Right lung (tissue), 5 donors: Measurements from ENCODE around the gene FILIP1L. TPM values are rescaled to one million over a fixed set of nuclear protein-coding genes. Genes with fewer than 3 reads are reported as not detected.

Experiments used
- DNase-seq, 2 donors: peaks; one replicate each; pipeline ENCODE4 v3.0.0-alpha.2; 2013
- polyA plus RNA-seq, 5 donors: library from polyadenylated mRNA; unstranded; fragments of 120-200 nt; gene quantifications; one replicate each; pipeline versions ENCODE4 v1.2.1 to v1.2.3, GENCODE V29; 2013; ENCODE audit warnings: inconsistent platforms in 1 of 5, low replicate concordance in 1 of 5; ENCODE audit not compliant: insufficient read length in 5 of 5, insufficient read depth in 1 of 5

Gene FILIP1L
- polyA plus RNA-seq, 5 donors: 10.5 to 19.9 (median 14.9) TPM

DNA sequence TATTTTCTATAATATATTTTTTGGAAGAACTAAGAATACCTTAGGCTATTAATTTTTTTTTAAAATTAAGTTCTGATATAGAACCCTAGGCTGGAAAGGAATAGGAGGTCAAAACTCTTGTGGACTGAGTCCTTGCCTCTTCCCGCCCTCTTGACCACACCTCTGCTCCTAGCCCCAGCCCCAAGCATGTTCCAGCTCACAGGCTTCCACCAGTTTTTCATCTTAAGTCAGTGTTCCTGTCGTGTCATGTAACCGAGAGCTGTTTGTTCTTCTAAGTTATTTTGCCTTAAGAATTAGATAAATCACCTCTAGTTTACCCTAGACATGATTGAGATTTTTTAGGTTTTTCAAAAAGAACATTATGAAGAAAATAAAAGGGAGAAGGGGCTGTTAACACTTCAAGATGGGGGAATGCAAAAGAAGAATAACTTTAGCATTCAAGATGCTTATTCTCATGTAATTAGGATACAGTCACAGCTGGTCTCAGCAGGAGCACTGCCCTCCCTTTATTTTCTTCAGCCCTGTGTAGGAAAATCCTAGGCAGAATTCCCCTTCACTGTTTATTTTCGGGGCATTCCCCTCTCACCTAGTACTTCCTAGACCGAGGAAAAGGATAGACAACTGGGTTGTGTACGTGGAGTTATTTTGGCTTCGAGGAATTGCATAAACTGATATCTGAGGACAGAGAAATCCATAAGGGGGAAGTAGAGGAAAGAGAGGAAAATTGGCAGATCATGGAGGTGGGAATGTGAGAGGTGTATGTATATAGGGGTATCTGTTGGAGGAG lies 186.4 kb downstream of the FILIP1L start:
- DNase-seq: no peak

DNA sequence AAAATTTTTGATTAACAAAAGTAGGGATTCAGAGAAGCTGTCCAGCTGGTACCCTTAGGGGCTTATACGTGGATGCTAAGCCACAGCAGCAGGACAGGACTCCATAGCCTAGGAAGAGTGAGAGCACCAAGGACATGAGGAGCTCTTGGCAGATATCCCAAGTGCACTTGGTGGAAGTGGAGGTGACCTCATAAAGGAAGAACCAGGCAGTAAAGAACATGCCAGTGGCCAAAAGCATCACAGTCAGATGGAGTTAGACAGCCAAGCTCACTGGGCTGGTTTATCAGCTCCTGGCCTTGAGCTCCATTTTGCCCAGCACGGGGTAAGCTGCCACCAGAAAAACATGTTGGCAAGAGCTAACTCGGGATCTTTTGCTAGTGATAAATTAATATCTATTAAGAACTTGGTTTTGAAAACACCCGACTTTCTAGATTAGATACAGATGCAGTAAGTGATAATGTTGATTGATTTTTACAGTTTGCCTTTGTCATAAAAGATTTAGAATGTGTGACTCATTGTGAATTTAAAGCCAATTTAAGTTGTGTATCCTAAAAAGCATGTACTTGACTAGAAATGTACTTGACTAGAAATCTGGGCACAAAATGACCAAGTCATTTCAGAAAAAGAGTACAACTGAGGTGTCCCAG lies 188.6 kb downstream of the FILIP1L start:
- DNase-seq: peak in 1 of 2 donors; percentile 41

DNA sequence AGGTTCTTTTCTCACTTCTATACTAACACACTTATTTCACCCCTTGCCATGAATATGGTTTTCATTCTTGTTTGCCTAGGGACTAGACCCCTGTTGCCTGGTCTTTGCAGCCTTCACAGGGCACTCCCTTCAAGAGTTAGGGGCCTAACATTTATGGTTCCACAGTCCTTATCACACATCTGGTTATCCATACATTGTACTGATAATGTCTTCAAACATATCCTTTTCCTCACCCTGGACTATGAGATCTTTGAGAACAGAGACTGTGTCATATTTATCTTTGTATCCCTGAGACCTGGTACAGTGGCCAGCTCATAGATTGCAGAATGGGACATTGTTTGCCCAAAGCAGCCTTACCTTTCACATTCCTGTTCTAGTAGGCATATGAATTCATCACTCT lies 190.4 kb downstream of the FILIP1L start:
- no peak for DNase-seq

DNA sequence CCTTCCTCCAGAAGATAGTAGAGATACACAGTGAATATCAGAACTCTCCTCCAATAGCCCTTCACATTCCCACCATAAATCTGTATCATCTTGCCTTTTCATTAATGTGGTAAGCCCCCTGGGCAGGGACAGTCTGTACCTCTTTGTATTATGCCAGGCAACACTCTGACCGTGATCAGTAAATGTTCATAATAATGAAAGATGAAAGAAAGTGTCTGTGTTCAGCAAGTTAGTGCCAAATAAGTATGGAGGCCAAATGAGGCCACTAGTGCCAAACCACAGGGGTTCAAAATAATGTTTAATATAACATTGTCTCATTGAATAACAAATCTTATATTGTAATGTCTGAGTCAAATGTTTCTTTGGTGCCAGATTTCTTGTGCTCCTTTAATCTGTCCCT lies 192.3 kb downstream of the FILIP1L start:
- DNase-seq: no peak

DNA sequence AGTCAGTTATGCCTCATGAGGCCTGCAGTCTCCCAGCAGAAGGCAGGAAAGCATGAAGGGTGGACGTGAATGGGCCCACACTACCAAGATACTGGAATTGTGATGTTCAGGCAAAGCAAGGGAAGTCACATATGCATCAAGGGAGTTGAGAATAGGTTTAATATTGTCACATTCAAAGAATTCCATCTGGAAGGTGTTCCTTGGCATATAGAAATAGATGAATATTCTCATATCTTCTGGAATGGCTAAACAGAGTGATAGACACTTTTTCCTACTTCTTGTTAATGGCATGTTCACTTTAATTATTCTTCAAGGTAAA lies 193.0 kb downstream of the FILIP1L start:
- DNase-seq: no peak

DNA sequence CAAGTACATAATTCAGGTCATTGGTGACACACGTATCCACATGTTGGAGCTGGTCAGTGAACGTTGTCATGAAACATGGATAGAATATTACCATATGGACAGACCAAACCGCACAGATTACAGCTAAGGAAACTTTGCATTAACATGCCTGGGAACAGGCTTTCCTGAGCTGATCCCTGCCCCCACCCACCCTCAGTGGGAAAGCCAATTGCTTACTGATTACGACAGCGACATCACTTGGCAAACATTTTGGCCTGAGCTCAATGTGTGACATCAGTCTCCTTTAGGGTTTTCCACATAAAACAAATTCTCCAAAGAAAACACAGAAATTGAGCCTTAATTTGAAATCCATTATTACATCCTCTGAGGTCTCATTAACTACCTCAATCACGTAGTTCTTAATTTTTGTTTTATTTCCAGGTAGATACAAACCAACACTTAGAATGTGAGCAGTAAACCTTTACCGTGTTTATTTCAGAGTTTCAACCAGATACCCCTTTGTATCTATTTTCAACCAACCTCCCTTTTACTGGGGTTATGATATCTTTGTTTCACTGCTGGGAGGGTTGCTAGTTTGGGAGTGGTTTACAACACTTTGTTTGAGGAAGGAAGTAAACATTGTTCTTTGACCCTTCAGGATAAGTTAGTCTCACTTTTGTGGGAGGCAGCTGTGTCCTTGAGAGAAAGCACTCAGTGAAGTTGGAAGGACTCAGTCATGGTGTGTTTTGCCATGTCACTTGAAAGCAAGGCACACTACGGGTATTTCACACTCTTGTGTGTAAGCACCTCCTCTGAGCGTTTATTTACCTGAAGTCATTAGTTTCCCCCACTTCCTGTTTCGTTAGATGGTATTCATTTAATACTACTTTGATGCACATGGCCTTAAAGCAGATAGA lies 193.6 kb downstream of the FILIP1L start:
- DNase-seq: peak; percentile 50 to 54

DNA sequence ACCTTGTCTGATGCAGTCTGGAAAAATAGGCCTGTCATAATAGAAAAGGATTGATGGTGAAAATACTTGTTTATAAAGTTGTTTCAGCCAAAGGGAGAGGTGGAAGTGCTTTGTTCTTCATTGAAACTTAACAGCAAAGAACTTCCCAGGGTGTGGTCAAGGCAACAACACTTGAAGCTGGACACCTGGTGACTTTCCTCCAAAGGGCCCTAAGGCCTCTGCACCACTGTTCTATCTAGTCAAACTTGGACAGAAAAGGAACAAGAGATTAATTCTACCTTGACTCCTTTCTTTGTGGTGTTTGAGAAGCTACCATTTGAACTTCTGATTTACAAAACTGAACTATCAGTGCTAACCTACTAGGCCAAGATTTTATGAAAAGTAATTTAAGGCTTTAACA lies 194.6 kb downstream of the FILIP1L start:
- DNase-seq: no peak

DNA sequence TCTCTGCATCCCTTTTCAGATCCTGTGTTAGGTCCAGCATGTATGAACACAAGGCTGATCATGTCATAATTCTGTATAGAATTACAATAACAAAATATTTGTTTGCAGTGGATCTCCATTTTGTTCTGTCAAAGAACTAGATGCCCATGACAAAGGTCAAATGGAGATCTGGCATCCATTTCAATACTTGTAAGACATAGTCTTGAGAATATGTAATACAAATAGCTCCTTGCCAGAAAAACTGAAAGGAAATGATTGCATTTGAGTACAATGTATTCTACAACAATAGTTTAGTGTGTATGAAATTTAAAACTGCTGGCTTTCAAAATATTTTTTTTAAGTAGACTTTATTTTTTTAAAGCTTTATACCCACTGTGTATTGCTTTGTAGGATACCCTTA lies 195.6 kb downstream of the FILIP1L start:
- no peak for DNase-seq

DNA sequence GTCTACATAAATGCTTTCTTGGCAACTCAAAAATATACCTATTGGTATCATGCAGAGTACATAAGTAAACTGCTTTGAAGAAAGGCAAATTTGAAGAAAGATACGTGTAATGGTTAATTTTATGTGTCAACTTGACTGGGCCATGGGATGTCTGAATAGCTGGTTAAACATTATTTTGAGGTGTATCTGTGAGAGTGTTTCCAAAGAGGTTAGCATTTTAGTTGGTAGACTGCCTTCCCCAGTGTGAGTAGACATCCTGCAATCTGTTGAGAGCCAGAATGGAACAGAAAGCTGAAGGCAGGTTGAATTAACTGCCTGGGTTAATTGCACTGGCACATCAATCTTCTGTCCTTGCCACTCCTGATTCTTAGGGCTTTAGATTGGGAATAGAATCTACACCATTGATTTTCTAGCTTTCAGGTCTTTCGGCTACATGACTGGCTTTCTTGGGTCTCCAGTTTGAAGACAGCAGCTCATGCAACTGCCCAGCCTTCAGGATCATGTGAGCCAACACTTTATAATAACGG lies 198.3 kb downstream of the FILIP1L start:
- no peak for DNase-seq

DNA sequence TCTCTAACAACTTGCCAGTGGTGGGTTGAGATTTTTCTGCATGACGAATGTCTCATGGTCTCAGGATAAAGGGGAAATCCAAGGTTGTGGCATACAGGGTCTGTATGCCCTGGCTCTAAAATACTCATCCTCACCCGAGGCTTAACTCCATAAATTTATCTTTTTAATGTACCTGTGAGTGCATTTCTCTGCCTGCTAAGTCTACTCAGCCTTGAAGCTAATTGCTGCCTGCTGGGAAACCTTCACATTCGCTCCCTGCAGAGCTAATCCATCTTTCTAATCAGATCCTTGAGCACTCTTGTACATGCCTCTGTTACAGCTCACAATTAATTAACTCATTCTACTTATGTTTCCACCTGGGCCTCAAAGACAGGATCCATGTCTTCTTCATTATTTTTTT lies 202.9 kb downstream of the FILIP1L start:
- no peak for DNase-seq

DNA sequence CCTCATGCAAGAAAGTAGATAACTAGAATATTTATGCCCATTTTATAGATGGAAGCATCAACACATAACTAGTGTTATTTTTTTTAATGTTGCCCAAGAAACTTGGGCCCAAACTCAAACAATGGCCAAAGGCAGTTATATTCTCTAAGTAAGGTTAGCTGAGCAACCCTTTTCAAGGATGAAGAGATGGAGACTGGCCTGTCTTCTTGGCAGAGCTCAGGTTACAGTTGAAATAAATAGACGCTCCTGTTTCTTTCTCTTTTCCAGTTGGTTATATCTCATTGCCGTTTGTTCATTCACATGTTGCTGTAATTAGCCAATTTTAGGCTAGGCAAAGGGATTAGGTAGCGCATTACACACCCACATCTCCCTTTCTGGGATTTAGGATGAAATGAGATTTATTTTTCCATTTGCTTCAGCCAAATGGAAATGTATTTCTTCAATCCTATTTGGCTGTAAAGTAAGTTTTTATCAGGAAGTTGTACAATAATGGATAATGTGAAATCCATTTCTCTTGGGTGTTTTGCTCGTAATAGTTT lies 203.5 kb downstream of the FILIP1L start:
- DNase-seq: no peak

DNA sequence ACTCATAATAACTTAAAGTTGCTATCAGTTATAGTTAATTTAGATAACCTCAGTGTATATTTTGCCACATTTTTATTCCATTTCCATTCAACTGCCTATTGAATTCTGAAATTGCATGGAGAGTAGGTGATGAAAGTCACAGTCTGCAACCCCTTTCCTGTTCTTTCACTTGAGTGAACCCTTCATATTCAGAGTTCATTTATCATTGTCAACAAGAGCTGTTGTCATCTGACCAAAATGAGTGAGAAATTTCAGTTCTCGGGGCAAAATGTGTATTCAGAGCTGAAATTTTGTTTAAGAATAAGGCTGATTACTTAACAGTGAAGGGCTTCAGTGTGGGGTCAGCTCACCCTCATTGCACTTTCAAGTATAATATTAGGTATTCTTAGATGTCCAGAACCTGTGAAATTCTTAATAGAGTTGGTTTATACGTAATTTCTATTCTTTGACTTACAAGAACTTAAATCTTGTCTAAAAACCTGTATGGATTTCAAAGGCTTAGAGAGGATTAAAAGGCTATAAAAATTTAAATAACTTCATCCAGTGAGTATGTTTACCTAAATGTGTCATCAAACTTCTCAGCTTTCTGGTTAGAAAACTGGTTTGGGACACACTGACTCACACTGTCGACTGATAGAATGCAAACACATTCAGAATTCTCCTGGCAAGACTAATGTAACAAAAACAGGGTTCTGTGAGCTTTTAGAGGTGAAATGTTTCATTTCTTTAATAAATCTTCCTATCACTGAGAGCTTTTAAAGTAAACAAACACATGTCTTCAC lies 204.4 kb downstream of the FILIP1L start:
- DNase-seq: no peak

DNA sequence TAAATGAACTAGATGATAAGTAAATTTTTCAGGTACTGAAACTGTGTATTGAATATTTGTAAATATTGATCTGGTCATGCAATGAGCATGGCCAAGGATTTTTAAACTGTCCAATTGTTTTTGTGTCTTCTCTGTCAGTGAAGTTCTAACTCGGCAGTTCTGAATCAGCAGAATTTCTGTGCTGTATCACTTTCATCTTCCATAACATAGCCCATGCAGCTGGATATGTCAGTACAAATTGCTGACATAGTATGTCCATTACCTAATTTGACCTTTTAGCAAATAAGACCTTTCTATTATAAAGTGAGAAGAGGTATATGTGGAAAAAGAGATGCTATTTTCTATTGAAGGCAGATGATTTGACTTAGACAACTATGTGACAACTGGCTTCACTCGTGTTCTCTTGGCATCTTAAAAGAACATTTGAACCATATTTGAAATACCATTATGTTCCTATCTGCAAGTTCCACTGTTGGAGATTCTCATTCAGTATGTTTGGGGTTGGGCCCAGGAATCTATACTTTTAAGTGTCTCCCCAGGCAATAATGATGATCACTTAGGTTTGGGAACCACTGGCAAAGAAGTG lies 206.2 kb downstream of the FILIP1L start:
- DNase-seq: no peak

DNA sequence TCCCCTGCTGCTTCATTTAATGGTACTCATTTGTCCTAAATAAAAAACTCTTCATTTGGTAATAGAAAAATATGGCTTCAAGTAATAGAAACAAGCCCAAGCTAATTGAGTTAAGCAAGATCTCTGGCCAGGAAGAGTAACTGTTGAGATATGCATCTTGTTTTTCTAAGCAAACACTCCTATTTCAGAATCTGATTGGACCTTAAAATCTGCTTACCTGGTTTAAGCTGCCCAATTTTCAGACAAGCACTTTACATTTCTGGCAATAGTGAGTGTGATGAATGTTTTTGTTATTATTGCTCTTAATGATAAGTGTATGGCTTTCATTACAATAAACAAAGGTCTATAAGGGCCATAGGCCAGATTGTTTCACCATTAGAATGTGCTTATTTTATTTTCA lies 210.4 kb downstream of the FILIP1L start:
- DNase-seq: no peak

DNA sequence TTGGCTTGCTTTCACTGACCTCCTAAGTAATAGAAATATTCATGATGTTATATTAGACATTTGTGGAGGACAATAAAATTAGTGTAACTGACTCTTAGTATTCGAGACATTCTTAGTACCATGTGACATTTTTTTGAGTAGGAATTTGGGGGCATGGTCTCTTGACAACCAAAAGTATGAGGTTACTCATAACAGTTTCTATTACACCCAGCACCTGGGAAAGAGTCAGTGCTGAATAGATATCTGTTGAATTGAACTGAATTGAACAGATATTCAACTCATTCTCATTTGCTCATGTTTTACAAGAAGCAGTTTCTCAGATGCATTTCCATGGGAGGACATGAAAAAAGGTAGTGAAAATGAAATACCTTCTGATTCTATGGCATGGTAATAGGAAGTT lies 212.2 kb downstream of the FILIP1L start:
- DNase-seq: no peak

DNA sequence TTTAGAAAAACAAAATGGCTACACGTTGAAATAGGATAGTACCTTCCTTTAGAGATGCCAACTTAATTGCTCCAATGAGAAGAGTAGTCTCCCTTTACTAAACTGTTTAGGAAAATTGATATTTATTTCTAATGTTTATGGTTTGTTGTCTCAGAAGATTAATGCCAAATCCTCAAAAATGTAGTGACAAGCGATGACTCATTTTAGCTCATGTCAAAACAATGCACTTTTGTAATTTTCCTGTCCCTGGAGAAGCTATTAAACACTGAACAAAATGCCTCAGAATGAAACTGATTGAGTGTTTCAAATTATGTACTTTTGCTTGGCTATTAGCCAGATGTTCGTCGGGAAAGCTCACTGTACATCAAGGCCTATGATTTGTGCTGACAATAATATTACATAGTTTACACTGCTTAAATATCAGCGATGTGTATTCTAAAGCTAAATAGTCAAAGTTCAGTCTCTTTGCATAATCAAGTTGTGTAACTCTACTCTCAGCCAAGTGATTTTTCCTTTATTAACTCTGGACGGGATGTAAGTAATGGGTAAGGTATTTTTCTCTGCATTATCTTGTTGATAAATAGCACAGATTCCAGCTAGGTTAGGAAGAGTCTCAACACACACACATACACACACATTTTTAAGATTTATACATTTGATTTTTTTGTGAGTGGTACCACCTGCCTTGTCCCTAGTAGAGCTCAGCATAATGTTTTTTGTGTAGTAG lies 212.9 kb downstream of the FILIP1L start:
- DNase-seq: peak; percentile 49 to 52

DNA sequence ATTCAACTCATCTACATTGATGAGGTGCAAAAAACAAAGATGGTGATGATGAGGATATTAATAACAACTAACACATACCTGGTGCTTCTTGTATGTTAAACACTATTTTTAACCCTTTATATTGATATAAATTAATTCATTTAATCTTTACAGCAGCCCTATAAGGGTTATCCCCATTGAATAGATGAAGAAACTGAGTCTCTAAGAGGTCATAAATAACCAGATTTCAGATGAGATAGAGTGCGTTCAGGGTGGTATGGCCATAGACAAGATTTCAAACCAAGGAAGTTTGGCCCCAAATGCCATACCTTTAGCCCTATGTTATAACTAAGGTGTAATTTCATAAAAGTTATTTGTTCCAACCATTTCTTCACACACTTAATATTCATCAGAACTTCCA lies 214.1 kb downstream of the FILIP1L start:
- no peak for DNase-seq

DNA sequence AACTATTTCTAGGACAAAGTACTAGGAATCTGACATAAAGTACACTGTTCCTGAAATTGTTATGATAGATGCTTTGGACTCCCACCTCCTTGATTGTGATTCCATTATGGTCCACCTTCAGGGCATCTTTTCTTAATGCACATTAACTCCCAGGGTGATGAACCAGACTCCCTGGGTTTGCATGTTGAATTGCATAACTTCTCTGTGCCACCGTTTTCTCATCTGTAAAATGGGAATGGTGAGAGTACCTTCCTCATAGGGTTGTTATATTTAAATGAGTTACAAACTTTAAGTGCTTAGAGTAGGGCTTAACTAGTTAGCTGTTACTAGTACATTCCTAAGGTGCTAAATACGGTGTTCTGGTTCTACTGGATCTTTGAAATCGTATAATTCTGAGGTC lies 214.7 kb downstream of the FILIP1L start:
- no peak for DNase-seq

DNA sequence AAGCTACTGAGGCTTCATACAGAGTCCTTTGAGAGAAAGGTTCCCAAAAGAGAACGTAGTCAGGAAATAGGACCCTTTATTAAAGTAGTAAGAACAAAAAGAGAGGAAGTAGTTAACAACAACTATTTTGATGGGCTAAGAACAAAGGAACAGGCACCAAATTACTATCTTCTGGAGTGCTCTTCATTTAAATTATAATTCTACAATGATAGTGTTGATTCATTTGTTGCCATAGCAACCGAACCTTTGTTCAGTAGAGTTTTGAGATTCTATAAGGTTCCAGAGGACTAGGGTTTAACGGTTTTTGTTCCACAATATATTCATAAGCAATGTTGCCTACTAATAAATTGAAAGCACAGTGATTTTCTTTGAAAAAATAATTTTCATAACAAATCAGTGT lies 217.8 kb downstream of the FILIP1L start:
- DNase-seq: no peak
